MM.1S (cell line): ENCODE measurements around the gene ANKRD31.

Source experiments
- DNase-seq: peaks from one replicate; pipeline ENCODE4 v3.0.0-alpha.2; 2015
- H2AFZ ChIP-seq: fragments of 300-600 bp; sonication (generic); 2 replicates; pipeline ENCODE4 v1.6.0; 2016; ENCODE audit warnings: antibody characterized with exemption, low read length
- H3F3A ChIP-seq: fragments of 300-600 bp; sonication (generic); 2 replicates; pipeline ENCODE4 v1.6.1; 2016; ENCODE audit warnings: mild to moderate bottlenecking, antibody characterized with exemption, low read length, moderate library complexity, mixed read lengths; ENCODE audit not compliant: insufficient read depth
- H3K27ac ChIP-seq: fragments of 300-600 bp; sonication (generic); 2 replicates; pipeline ENCODE4 v1.5.1; 2016; ENCODE audit warnings: mild to moderate bottlenecking, low read length
- H3K27me3 ChIP-seq: fragments of 300-600 bp; sonication (generic); replicated peaks from 2 replicates; pipeline ENCODE4 v1.6.0; 2016; ENCODE audit warnings: low read length; ENCODE audit not compliant: insufficient read depth
- H3K36me3 ChIP-seq: fragments of 300-600 bp; sonication (generic); replicated peaks from 2 replicates; pipeline ENCODE4 v1.6.1; 2016; ENCODE audit warnings: mild to moderate bottlenecking, low read length, mixed read lengths; ENCODE audit not compliant: insufficient read depth
- H3K4me1 ChIP-seq: fragments of 300-600 bp; sonication (generic); 2 replicates; pipeline ENCODE4 v1.6.1; 2016; ENCODE audit warnings: low read length, mixed read lengths
- H3K4me2 ChIP-seq: fragments of 300-600 bp; sonication (generic); 2 replicates; pipeline ENCODE4 v1.6.0; 2016; ENCODE audit warnings: low read depth, low read length
- H3K4me3 ChIP-seq: fragments of 300-600 bp; sonication (generic); 2 replicates; pipeline ENCODE4 v1.5.1; 2016; ENCODE audit warnings: low read length, mixed read lengths
- H3K79me2 ChIP-seq: fragments of 300-600 bp; sonication (generic); 2 replicates; pipeline ENCODE4 v1.6.1; 2016; ENCODE audit warnings: mixed run types, low read length, mixed read lengths
- H3K9ac ChIP-seq: fragments of 300-600 bp; sonication (generic); 2 replicates; pipeline ENCODE4 v1.6.1; 2016; ENCODE audit warnings: low read length, mixed read lengths
- H3K9me2 ChIP-seq: fragments of 300-600 bp; sonication (generic); replicated peaks from 2 replicates; pipeline ENCODE4 v1.6.1; 2016; ENCODE audit warnings: mild to moderate bottlenecking, low read length, mixed read lengths; ENCODE audit not compliant: insufficient read depth
- H3K9me3 ChIP-seq: fragments of 300-600 bp; sonication (generic); replicated peaks from 2 replicates; pipeline ENCODE4 v1.6.1; 2016; ENCODE audit warnings: mild to moderate bottlenecking, low read length, mixed read lengths; ENCODE audit not compliant: insufficient read depth
- H4K20me1 ChIP-seq: fragments of 300-600 bp; sonication (generic); 2 replicates; pipeline ENCODE4 v1.6.1; 2016; ENCODE audit warnings: mild to moderate bottlenecking, low read length, moderate library complexity, mixed read lengths; ENCODE audit not compliant: insufficient read depth
- CTCF ChIP-seq: fragments of 300-600 bp; sonication (generic); IDR thresholded peaks from 2 replicates; pipeline ENCODE4 v1.5.1; 2016; ENCODE audit warnings: antibody characterized with exemption, low read length, mixed read lengths
- EZH2 ChIP-seq: fragments of 300-600 bp; sonication (generic); optimal IDR thresholded peaks from 2 replicates; pipeline ENCODE3; 2017; ENCODE audit warnings: low read depth, mild to moderate bottlenecking, antibody characterized with exemption, low read length, mixed read lengths
- EZH2phosphoT487 ChIP-seq: fragments of 300-600 bp; sonication (generic); IDR thresholded peaks from 2 replicates; pipeline ENCODE4 v1.6.1; 2018; ENCODE audit warnings: antibody characterized with exemption, low read length

Gene ANKRD31

GRCh38 chr5:75152860-75153259 is 83.8 kb downstream of the ANKRD31 start:
- Histone ChIP-seq H4K20me1 (no peaks in the 10 kb centered on the region), H3K9me2 (no peaks in the 10 kb centered on the region), H3K9me3 (no peaks in the 10 kb centered on the region), H3K4me2 (no peak overlapping the region), H3K36me3 (no peaks in the 10 kb centered on the region), H3K27ac (no peak overlapping the region), H3F3A (no peaks in the 10 kb centered on the region), H3K4me3 (no peak overlapping the region), H2AFZ (no peak overlapping the region), H3K27me3 (no peaks in the 10 kb centered on the region), H3K9ac (no peak overlapping the region), H3K4me1 (peaks cover 4% of the 10 kb centered on the region; the same call in 1 of the 2 replicates), H3K79me2 (no peaks in the 10 kb centered on the region)
- TF ChIP-seq EZH2phosphoT487 (no peak), EZH2 (no peak), CTCF (no peak)
- peak; percentile 50 for DNase-seq

- no peak for DNase-seq
- 0 out of 2 replicates have a peak, but pooled peaks cover 1% of the 10 kb centered on the region for H3K4me1 ChIP-seq
- H3K36me3 ChIP-seq = no peaks in the 10 kb centered on the region
- no peak overlapping the region for H3K9ac ChIP-seq
- no peak overlapping the region for H3K4me2 ChIP-seq
- H2AFZ ChIP-seq = no peak overlapping the region
- TF ChIP-seq CTCF (no peak), EZH2 (no peak), EZH2phosphoT487 (no peak)
- no peaks in the 10 kb centered on the region for H3K9me2 ChIP-seq
- H3K9me3 ChIP-seq = no peaks in the 10 kb centered on the region
- H4K20me1 ChIP-seq = no peaks in the 10 kb centered on the region
- no peak overlapping the region for H3K4me3 ChIP-seq
- no peaks in the 10 kb centered on the region for H3F3A ChIP-seq
- no peak overlapping the region for H3K27ac ChIP-seq
- H3K79me2 ChIP-seq = no peaks in the 10 kb centered on the region
- no peaks in the 10 kb centered on the region for H3K27me3 ChIP-seq
Measured at GRCh38 chr5:75148051-75148450, 88.6 kb downstream of the ANKRD31 start.

- H3K27ac ChIP-seq = no peak overlapping the region
Measured at GRCh38 chr5:75142566-75143136, 94.0 kb downstream of the ANKRD31 start.

More at GRCh38 chr5:75142566-75143136, 94.0 kb downstream of the ANKRD31 start:
- Histone ChIP-seq H3K79me2 (no peaks in the 10 kb centered on the region), H3K9me3 (no peaks in the 10 kb centered on the region), H2AFZ (no peak overlapping the region), H3K4me3 (no peak overlapping the region), H3K36me3 (no peaks in the 10 kb centered on the region), H3K9me2 (no peaks in the 10 kb centered on the region), H3F3A (no peaks in the 10 kb centered on the region), H3K4me1 (no peaks in the 10 kb centered on the region), H3K27me3 (no peaks in the 10 kb centered on the region), H3K4me2 (no peak overlapping the region), H4K20me1 (no peaks in the 10 kb centered on the region), H3K9ac (no peak overlapping the region)
- DNase-seq = no peak
- TF ChIP-seq EZH2 (no peak), EZH2phosphoT487 (no peak), CTCF (no peak)
